SU-DHL-6 (cell line): ENCODE results near the gene TAL1.

Experiments used
- CTCF ChIP-seq: fragments of 200-600 bp; sonication (generic); IDR thresholded peaks from one replicate; pipeline ENCODE4 v1.5.1; 2017; ENCODE audit warnings: antibody characterized with exemption, mild to moderate bottlenecking, low read length, moderate library complexity; ENCODE audit not compliant: insufficient read depth, poor library complexity, severe bottlenecking
- EZH2phosphoT487 ChIP-seq: fragments of 200-600 bp; sonication (generic), shearing (Covaris generic); conservative IDR thresholded peaks from 2 replicates; pipeline ENCODE4 v1.6.1; 2018; ENCODE audit warnings: mild to moderate bottlenecking, antibody characterized with exemption, low read length, moderate library complexity, mixed read lengths

GRCh38 chr1:47243910-47244309 lies 11.9 kb upstream of the TAL1 start:
- TF ChIP-seq CTCF (no peak), EZH2phosphoT487 (no peak)
